Measurements from ENCODE around the gene ATXN1L. TPM values are rescaled to one million over a fixed set of nuclear protein-coding genes. Genes with fewer than 3 reads are reported as not detected.
A peak's percentile ranks its signal among the peaks of the same experiment; 100 is the strongest.

Gene ATXN1L
- total and polyA plus RNA-seq, 4 donors = 5.7 to 15.0 (median 8.5) TPM

DNA sequence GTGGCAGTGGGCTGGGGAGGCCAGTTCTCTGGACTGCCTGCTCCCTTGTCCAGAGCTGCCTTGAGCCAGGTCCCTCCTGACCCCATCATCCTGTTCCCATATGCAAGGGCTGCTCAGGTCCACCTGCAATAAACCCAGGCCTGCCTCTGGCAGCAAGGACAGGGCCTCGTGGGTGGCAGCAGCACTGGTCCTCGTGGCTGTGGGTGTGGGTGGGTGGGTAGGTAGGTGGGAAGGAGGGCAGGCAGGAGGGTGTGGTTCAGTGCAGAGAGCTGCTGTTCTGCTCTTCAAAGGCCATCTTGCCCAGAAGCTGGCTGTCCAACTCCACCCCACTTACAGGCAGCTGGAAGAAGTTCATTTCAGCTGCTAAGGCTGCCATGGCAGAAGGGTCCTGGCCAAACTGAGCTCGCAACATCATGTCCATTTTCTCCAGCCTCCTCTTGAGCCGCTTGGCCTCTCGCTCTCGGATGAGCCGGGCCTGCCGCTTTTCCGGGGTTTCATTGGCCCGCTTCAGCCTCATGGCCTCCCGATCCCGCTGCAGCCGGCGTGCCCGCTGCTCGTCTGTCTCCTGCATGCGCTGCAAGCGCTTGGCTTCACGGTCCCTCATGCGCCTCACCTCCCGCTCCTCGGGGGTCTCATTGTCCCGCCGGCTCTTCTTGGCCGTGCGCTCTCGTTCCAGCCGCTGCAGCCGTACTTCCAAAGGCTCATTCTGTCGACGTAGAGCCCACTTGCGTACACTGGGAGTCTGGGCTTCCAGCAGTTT, 14.2 kb downstream of the ATXN1L start (continued):
- TF ChIP-seq, protein P1, sequence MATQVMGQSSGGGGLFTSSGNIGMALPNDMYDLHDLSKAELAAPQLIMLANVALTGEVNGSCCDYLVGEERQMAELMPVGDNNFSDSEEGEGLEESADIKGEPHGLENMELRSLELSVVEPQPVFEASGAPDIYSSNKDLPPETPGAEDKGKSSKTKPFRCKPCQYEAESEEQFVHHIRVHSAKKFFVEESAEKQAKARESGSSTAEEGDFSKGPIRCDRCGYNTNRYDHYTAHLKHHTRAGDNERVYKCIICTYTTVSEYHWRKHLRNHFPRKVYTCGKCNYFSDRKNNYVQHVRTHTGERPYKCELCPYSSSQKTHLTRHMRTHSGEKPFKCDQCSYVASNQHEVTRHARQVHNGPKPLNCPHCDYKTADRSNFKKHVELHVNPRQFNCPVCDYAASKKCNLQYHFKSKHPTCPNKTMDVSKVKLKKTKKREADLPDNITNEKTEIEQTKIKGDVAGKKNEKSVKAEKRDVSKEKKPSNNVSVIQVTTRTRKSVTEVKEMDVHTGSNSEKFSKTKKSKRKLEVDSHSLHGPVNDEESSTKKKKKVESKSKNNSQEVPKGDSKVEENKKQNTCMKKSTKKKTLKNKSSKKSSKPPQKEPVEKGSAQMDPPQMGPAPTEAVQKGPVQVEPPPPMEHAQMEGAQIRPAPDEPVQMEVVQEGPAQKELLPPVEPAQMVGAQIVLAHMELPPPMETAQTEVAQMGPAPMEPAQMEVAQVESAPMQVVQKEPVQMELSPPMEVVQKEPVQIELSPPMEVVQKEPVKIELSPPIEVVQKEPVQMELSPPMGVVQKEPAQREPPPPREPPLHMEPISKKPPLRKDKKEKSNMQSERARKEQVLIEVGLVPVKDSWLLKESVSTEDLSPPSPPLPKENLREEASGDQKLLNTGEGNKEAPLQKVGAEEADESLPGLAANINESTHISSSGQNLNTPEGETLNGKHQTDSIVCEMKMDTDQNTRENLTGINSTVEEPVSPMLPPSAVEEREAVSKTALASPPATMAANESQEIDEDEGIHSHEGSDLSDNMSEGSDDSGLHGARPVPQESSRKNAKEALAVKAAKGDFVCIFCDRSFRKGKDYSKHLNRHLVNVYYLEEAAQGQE (IDR thresholded peaks at IDR 0.05) = no peak
- TF ChIP-seq, protein P2, sequence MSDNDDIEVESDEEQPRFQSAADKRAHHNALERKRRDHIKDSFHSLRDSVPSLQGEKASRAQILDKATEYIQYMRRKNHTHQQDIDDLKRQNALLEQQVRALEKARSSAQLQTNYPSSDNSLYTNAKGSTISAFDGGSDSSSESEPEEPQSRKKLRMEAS (IDR thresholded peaks at IDR 0.05) = no peak

DNA sequence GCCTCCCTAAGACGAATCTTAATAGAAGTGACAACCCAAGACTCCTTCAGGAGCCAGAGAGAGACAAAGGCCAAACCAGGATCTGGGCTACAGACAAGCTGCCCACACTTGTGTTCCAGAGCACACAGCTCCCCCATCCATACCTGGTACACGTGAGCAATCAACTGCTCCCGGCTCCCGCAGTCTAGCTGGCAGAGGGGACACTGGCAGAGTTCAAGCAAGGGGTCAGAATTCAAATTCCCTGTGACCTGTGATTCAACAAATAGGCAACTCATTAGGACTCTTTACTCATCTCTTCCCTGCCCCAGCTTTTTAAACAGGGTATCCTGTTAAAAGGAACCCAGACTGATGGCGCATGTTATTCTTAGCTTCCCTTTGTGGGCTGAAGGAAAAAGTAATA, 18.2 kb downstream of the ATXN1L start:
- Histone ChIP-seq H3K27ac (ENCODE audit: low read depth in 1 of 2, low read length in 2 of 2) (no peak overlapping the region), H3K36me3 (ENCODE audit: control insufficient read depth in 4 of 4, insufficient read depth in 3 of 4, low read depth in 1 of 4, low read length in 3 of 4) (peaks cover 2 to 28% (median 5%) of the 10 kb centered on the region in 4 donors), H3K4me1 (ENCODE audit: control insufficient read depth in 4 of 4, insufficient read depth in 4 of 4, low read length in 3 of 4) (peaks cover 0 to 11% (median 8%) of the 10 kb centered on the region in 4 donors), H3K9me3 (ENCODE audit: control insufficient read depth in 4 of 4, low read length in 3 of 4) (no peaks in the 10 kb centered on the region), H3K27me3 (ENCODE audit: control insufficient read depth in 4 of 4, insufficient read depth in 4 of 4, low read length in 3 of 4) (no peaks in the 10 kb centered on the region), H3K4me3 (ENCODE audit: low read depth in 1 of 3, low read length in 3 of 3) (no peak overlapping the region), H3K9ac (ENCODE audit: low read depth in 1 of 2, low read length in 2 of 2) (no peak overlapping the region)
- no peak for DNase-seq (ENCODE audit: low spot score)
- 59% methylated on average over 5 of the region's 5 CpGs for WGBS
- TF ChIP-seq JUND (IDR thresholded peaks at IDR 0.05) = peak in 1 of 2 donors; percentile 20
- peak; percentile 61 to 77 for TF ChIP-seq RXRA (IDR thresholded peaks at IDR 0.05)
- TF ChIP-seq, protein P1 (IDR thresholded peaks at IDR 0.05) = no peak
- TF ChIP-seq HNF4A (conservative IDR thresholded peaks at IDR 0.05) = peak; percentile 55 to 65
- peak; percentile 47 for TF ChIP-seq SP1 (IDR thresholded peaks at IDR 0.05)

DNA sequence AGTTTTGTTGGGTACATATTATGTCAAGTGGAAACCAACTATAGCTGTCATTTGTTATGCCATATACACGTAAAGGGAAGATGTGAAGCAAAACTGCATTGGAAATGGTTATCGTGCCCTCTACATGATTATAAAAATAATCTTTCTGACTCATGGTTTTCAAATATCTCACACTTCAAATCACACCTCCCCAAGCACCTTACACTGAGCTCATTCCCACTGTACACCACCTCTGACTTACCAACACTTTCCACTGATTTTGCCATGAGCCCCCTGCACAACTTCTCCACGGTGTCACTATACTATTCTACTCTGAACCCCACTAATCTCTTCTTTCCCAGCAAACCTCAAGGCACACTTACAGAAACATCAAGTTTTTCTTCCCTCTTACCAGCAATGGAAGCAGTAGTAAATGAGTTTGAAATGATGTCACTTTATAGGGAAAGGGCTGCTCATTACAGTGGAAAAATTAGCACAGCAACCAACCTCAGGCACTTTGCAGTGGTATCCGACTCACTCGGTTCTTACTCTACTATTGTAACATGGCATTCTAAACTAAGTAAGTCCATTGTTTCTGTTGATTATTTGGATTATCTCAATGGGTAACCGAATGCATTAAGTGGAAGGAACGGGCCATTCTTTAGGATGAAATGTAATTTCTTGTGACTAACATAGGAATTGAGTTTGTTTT, 19.5 kb downstream of the ATXN1L start:
- no peak overlapping the region for H3K27ac ChIP-seq (ENCODE audit: low read depth in 1 of 2, low read length in 2 of 2)
- TF ChIP-seq, protein P1 (IDR thresholded peaks at IDR 0.05) = no peak
- TF ChIP-seq, protein P2 (IDR thresholded peaks at IDR 0.05) = no peak
- no peak for TF ChIP-seq JUND (IDR thresholded peaks at IDR 0.05)
- TF ChIP-seq, protein P3, sequence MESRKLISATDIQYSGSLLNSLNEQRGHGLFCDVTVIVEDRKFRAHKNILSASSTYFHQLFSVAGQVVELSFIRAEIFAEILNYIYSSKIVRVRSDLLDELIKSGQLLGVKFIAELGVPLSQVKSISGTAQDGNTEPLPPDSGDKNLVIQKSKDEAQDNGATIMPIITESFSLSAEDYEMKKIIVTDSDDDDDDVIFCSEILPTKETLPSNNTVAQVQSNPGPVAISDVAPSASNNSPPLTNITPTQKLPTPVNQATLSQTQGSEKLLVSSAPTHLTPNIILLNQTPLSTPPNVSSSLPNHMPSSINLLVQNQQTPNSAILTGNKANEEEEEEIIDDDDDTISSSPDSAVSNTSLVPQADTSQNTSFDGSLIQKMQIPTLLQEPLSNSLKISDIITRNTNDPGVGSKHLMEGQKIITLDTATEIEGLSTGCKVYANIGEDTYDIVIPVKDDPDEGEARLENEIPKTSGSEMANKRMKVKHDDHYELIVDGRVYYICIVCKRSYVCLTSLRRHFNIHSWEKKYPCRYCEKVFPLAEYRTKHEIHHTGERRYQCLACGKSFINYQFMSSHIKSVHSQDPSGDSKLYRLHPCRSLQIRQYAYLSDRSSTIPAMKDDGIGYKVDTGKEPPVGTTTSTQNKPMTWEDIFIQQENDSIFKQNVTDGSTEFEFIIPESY (IDR thresholded peaks at IDR 0.05) = no peak
- TF ChIP-seq FOXA2 (IDR thresholded peaks at IDR 0.05) = no peak
- no peak for TF ChIP-seq YY1 (IDR thresholded peaks at IDR 0.05)
- no peak for TF ChIP-seq SP1 (IDR thresholded peaks at IDR 0.05)
- no peak for TF ChIP-seq TAF1 (conservative IDR thresholded peaks at IDR 0.05)
- no peak for TF ChIP-seq FOXA1 (IDR thresholded peaks at IDR 0.05)
- TF ChIP-seq EGR1 (IDR thresholded peaks at IDR 0.05; ENCODE audit: low read depth in 2 of 2) = no peak
- no peak for TF ChIP-seq HNF4A (conservative IDR thresholded peaks at IDR 0.05)
- TF ChIP-seq HNF4G (IDR thresholded peaks at IDR 0.05) = no peak
- no peaks in the 10 kb centered on the region for H3K9me3 ChIP-seq (ENCODE audit: control insufficient read depth in 4 of 4, low read length in 3 of 4)
- H3K36me3 ChIP-seq (ENCODE audit: control insufficient read depth in 4 of 4, insufficient read depth in 3 of 4, low read depth in 1 of 4, low read length in 3 of 4) = peaks cover 1 to 23% (median 2%) of the 10 kb centered on the region in 4 donors
- no peak for DNase-seq (ENCODE audit: low spot score)
- no peaks in the 10 kb centered on the region for H3K27me3 ChIP-seq (ENCODE audit: control insufficient read depth in 4 of 4, insufficient read depth in 4 of 4, low read length in 3 of 4)
- H3K4me1 ChIP-seq (ENCODE audit: control insufficient read depth in 4 of 4, insufficient read depth in 4 of 4, low read length in 3 of 4) = peaks cover 0 to 11% (median 8%) of the 10 kb centered on the region in 4 donors
- H3K9ac ChIP-seq (ENCODE audit: low read depth in 1 of 2, low read length in 2 of 2) = no peak overlapping the region
- WGBS = 87% methylated on average over 7 of the region's 7 CpGs
- H3K4me3 ChIP-seq (ENCODE audit: low read depth in 1 of 3, low read length in 3 of 3) = no peak overlapping the region
